OCI-LY3 (cell line): ENCODE results near the gene MAB21L4.

Source experiments
- H2AFZ ChIP-seq: fragments of 200-600, 300-600 bp; shearing (Covaris generic); 2 replicates; pipeline ENCODE4 v1.6.0; 2014; ENCODE audit warnings: antibody characterized with exemption, low read depth, low read length
- H3K27ac ChIP-seq: fragments of 200-600, 300-600 bp; sonication (generic); 2 replicates; pipeline ENCODE4 v1.5.1; 2014; ENCODE audit warnings: mild to moderate bottlenecking, low read length, moderate library complexity, mixed read lengths
- H3K27me3 ChIP-seq: fragments of 200-600, 300-600 bp; sonication (generic); 2 replicates; pipeline ENCODE4 v1.6.1; 2014; ENCODE audit warnings: low read depth, low read length, mixed read lengths
- H3K36me3 ChIP-seq: fragments of 200-600, 300-600 bp; sonication (generic); replicated peaks from 2 replicates; pipeline ENCODE3; 2014; ENCODE audit warnings: low read depth, low read length, mixed read lengths
- H3K4me1 ChIP-seq: fragments of 300-600, 200-600 bp; sonication (generic); 2 replicates; pipeline ENCODE4 v1.6.1; 2014; ENCODE audit warnings: low read length, mixed read lengths
- H3K4me2 ChIP-seq: fragments of 200-600, 300-600 bp; sonication (generic); 2 replicates; pipeline ENCODE4 v1.6.1; 2014; ENCODE audit warnings: low read length, mixed read lengths
- H3K4me3 ChIP-seq: fragments of 300-600, 200-600 bp; sonication (generic); 2 replicates; pipeline ENCODE4 v1.5.1; 2014; ENCODE audit warnings: antibody characterized with exemption, mild to moderate bottlenecking, low read length, moderate library complexity
- H3K79me2 ChIP-seq: fragments of 300-600, 200-600 bp; shearing (Covaris generic); 2 replicates; pipeline ENCODE4 v1.6.1; 2014; ENCODE audit warnings: mild to moderate bottlenecking, low read length, mixed read lengths
- H3K9ac ChIP-seq: fragments of 300-600, 200-600 bp; shearing (Covaris generic); 2 replicates; pipeline ENCODE4 v1.6.0; 2014; ENCODE audit warnings: mild to moderate bottlenecking, low read length, moderate library complexity
- H3K9me3 ChIP-seq: fragments of 200-600, 300-600 bp; shearing (Covaris generic); 2 replicates; pipeline ENCODE4 v1.6.1; 2014; ENCODE audit warnings: low read length, mixed read lengths; ENCODE audit not compliant: insufficient read depth
- H4K20me1 ChIP-seq: fragments of 200-600, 300-600 bp; sonication (generic); 2 replicates; pipeline ENCODE4 v1.6.1; 2016; ENCODE audit warnings: low read length, mixed read lengths; ENCODE audit not compliant: insufficient read depth
- EZH2phosphoT487 ChIP-seq: fragments of 200-600 bp; shearing (Covaris generic); IDR thresholded peaks from 2 replicates; pipeline ENCODE4 v1.6.1; 2018; ENCODE audit warnings: antibody characterized with exemption, mixed run types, low read depth
- TF ChIP-seq, protein P1 (sequence below): fragments of 200-600, 300-600 bp; sonication (generic); IDR thresholded peaks from 2 replicates; pipeline ENCODE4 v1.5.1; 2014; ENCODE audit warnings: antibody characterized with exemption, low read length, low read depth

The MAB21L4 gene

DNA sequence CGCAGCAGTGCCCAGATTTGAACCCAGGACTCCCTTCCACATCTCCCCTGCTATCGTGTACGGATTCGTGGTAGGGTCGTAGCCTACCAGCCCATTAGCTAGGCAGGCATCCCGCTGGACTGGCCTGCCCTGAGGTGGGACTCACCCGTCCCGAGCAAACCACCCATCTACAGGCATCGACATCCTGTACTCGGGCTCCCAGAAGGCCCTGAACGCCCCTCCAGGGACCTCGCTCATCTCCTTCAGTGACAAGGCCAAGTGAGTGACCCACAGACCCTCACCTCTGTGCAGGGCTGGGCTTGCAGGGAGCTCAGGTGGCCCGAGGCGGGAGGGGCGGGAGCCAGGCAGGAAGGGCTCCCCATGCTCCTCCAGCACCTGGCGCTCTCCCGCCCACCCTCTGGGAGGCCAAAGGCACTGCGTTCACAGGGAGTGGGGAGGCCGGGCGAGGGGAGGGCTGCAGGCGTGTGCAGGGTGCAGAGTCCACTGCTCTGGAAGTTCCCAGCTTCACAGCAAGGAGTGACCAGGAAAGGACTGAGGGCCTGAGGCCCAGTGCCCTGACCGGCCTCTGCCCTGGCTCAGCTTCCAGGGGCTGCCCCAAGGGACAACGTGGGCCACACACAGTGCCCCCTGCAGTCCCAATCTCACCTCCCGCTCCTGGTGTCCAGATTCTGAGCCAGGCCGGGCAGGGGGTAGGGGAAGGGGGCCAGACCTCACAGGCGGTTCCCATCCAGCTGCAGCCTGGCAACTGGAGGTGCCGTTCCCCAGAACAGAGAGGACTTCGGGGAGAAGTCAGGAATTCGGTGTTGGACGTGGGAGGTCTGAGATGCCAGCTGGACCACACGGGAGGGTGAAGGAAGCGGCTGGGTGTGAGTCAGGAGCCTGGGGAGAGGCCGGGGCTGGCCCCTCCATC, 21.9 kb downstream of the MAB21L4 start:
- no peaks in the 10 kb centered on the region for H3K4me1 ChIP-seq
- no peak overlapping the region for H3K9ac ChIP-seq
- no peak overlapping the region for H2AFZ ChIP-seq
- no peaks in the 10 kb centered on the region for H3K9me3 ChIP-seq
- no peak overlapping the region for H3K4me3 ChIP-seq
- H4K20me1 ChIP-seq = no peaks in the 10 kb centered on the region
- H3K27ac ChIP-seq = no peak overlapping the region
- TF ChIP-seq, protein P1, sequence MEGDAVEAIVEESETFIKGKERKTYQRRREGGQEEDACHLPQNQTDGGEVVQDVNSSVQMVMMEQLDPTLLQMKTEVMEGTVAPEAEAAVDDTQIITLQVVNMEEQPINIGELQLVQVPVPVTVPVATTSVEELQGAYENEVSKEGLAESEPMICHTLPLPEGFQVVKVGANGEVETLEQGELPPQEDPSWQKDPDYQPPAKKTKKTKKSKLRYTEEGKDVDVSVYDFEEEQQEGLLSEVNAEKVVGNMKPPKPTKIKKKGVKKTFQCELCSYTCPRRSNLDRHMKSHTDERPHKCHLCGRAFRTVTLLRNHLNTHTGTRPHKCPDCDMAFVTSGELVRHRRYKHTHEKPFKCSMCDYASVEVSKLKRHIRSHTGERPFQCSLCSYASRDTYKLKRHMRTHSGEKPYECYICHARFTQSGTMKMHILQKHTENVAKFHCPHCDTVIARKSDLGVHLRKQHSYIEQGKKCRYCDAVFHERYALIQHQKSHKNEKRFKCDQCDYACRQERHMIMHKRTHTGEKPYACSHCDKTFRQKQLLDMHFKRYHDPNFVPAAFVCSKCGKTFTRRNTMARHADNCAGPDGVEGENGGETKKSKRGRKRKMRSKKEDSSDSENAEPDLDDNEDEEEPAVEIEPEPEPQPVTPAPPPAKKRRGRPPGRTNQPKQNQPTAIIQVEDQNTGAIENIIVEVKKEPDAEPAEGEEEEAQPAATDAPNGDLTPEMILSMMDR = no peak
- no peak for TF ChIP-seq EZH2phosphoT487
- no peaks in the 10 kb centered on the region for H3K36me3 ChIP-seq
- no peak overlapping the region for H3K4me2 ChIP-seq
- no peaks in the 10 kb centered on the region for H3K79me2 ChIP-seq
- no peaks in the 10 kb centered on the region for H3K27me3 ChIP-seq

DNA sequence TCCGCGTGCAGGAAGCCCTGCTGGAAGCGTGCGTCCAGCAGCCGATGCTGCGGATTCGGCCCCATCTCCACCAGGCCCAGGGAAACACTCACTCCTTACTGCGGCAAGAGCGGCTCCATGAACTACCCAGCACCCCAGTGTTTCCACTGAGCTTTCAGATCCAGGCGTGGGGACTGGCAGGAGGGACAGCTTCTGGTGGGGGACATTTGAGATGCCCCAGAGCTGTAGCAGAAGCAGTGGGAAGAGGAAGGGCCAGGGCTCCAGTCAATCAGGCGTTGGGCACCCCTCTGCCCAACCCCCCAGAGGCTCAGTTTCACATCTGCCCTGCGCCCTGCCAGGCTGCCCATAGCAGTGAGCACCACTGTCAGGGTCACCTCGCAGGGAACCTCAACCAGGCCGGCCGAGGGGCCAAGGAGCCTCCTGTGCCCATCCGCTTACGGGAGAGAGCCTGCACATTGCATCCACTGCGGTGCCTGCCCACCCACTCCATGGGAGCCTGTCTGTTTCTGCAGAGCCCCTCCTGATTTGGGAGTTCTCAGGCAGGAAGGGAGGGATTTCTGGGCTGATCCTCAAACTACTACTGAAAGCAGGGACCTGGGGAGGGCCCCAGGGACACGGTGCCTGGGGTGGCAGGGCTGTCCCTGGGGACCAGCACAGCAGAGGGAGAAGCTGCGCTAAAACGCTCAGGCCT, 22.7 kb downstream of the MAB21L4 start:
- TF ChIP-seq EZH2phosphoT487 = no peak
- TF ChIP-seq, protein P1 = no peak
- Histone ChIP-seq H2AFZ (no peak overlapping the region), H3K36me3 (no peaks in the 10 kb centered on the region), H3K27ac (no peak overlapping the region), H4K20me1 (no peaks in the 10 kb centered on the region), H3K9ac (no peak overlapping the region), H3K4me2 (no peak overlapping the region), H3K9me3 (no peaks in the 10 kb centered on the region), H3K27me3 (no peaks in the 10 kb centered on the region), H3K4me1 (no peaks in the 10 kb centered on the region), H3K4me3 (no peak overlapping the region), H3K79me2 (no peaks in the 10 kb centered on the region)

DNA sequence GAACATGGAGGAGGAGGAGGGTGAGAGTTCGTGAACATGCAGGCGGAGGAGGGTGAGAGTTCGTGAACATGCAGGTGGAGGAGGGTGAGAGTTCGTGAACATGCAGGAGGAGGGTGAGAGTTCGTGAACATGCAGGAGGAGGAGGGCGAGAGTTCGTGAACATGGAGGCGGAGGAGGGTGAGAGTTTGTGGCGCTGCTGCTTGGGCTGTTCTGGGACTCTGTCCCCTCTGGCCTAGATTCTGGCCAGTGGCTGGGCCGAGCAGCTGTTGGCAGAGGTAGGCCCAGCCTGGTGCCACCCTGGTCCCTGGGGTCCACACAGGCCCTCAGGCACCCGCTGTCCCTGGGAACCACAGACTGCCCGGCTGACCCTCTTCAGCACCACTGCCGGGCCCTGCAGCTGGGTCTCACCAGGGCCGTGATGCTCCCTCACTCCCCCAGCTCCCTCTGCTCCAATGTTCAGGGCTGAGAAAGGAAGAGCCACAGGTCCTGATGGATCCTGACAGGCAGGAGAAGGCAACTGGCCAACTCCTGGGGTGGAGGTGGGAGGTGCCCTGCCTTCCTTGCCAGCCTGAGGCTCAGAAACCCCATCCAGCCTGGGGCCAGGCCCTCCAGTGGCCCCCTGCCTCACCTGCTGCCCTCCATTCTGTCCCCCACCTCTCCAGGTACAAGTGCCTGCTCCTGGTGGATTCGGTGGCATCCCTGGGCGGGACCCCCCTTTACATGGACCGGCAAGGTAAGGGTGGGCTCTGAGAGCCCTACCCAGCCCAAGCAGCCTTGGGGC, 23.4 kb downstream of the MAB21L4 start:
- no peak for TF ChIP-seq EZH2phosphoT487
- Histone ChIP-seq H3K36me3 (no peaks in the 10 kb centered on the region), H3K79me2 (no peaks in the 10 kb centered on the region), H4K20me1 (no peaks in the 10 kb centered on the region), H3K4me2 (no peak overlapping the region), H2AFZ (no peak overlapping the region), H3K4me1 (no peaks in the 10 kb centered on the region), H3K27me3 (no peaks in the 10 kb centered on the region), H3K9me3 (no peaks in the 10 kb centered on the region), H3K27ac (no peak overlapping the region), H3K9ac (no peak overlapping the region), H3K4me3 (no peak overlapping the region)

DNA sequence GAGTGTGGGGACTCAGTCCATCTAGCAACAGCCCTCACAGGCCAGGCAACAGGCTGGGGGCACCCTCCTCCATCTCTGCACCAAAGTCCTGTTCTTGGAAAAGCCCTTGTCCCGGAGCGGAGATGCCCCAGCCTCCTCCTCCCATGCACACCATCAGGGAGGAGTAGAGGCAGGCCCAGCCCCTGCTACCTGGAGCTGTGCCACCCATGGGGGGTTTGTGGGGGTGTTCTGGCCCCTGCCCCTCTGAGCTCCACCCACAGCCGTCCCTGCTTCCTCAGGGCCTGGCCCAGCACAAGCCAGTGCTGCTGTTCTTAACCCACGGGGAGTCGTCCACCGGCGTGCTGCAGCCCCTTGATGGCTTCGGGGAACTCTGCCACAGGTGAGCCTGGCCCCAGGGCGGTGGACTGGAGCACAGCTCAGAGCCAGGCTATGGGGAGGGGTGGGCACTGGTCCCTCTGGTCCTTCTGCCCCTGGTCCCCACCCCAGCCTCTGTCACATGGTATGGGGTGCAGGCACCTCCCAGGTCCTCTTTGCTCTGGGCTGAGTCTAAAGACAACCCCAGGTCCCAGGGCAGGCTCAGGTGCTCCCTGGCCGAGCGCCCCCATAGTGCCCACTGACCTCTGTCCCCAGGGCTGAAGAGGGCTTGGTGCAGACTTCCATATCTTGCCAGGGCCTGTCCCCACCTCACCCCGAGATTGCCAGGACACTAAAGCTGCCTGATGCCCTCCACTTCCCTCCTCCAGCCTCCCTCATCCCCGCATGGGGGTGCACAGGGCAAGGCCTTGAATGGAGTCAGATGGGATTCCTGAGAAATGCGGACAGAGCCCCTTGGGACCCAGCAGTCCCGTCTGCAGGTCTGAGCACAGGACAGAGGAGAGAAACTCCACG, 24.6 kb downstream of the MAB21L4 start:
- Histone ChIP-seq H4K20me1 (no peaks in the 10 kb centered on the region), H3K27me3 (no peaks in the 10 kb centered on the region), H3K36me3 (no peaks in the 10 kb centered on the region), H3K9ac (no peak overlapping the region), H3K27ac (no peak overlapping the region), H3K4me3 (no peak overlapping the region), H2AFZ (no peak overlapping the region), H3K4me2 (no peak overlapping the region), H3K4me1 (no peaks in the 10 kb centered on the region), H3K9me3 (no peaks in the 10 kb centered on the region), H3K79me2 (no peaks in the 10 kb centered on the region)
- TF ChIP-seq EZH2phosphoT487 = no peak
- TF ChIP-seq, protein P1 = no peak
